ENCODE measurements around the gene RFC2. TPM values are rescaled to one million over a fixed set of nuclear protein-coding genes. Genes with fewer than 3 reads are reported as not detected.

The RFC2 gene
- total RNA-seq, 1 donor from 2014 or later: 16.8 TPM

- H3K4me3 Mint-ChIP-seq (ENCODE audit: unreplicated experiment): no peak overlapping the region
- H3K27me3 Mint-ChIP-seq (ENCODE audit: unreplicated experiment): peaks cover 2% of the 10 kb centered on the region
- no peak for TF ChIP-seq CTCF (IDR thresholded peaks at IDR 0.05; ENCODE audit: partially characterized antibody, unreplicated experiment)
- no peak overlapping the region for H3K27ac Mint-ChIP-seq (ENCODE audit: unreplicated experiment)
- H3K9me3 Mint-ChIP-seq (ENCODE audit: unreplicated experiment): peaks cover 5% of the 10 kb centered on the region
- no peaks in the 10 kb centered on the region for H3K36me3 Mint-ChIP-seq (ENCODE audit: unreplicated experiment)
- no peak for DNase-seq
- H3K4me1 Mint-ChIP-seq (ENCODE audit: low read depth, unreplicated experiment): peaks cover 18% of the 10 kb centered on the region
Observed at GRCh38 chr7:74297516-74298233, 43.5 kb upstream of the RFC2 start.

GRCh38 chr7:74294191-74294998, 40.2 kb upstream of the RFC2 start:
- peaks cover 7% of the 10 kb centered on the region for H3K9me3 Mint-ChIP-seq (ENCODE audit: unreplicated experiment)
- H3K36me3 Mint-ChIP-seq (ENCODE audit: unreplicated experiment): no peaks in the 10 kb centered on the region
- H3K4me3 Mint-ChIP-seq (ENCODE audit: unreplicated experiment): peak overlapping the region; percentile 77
- DNase-seq: peak; percentile 35
- peak overlapping the region; percentile 77 for H3K27ac Mint-ChIP-seq (ENCODE audit: unreplicated experiment)
- no peak for TF ChIP-seq CTCF (IDR thresholded peaks at IDR 0.05; ENCODE audit: partially characterized antibody, unreplicated experiment)
- peaks cover 27% of the 10 kb centered on the region for H3K4me1 Mint-ChIP-seq (ENCODE audit: low read depth, unreplicated experiment)
- H3K27me3 Mint-ChIP-seq (ENCODE audit: unreplicated experiment): peaks cover 6% of the 10 kb centered on the region

- DNase-seq: no peak
- no peak overlapping the region for H3K27ac Mint-ChIP-seq (ENCODE audit: unreplicated experiment)
- peak overlapping the region; percentile 40 for H3K4me3 Mint-ChIP-seq (ENCODE audit: unreplicated experiment)
- H3K4me1 Mint-ChIP-seq (ENCODE audit: low read depth, unreplicated experiment): peaks cover 31% of the 10 kb centered on the region
- no peak for TF ChIP-seq CTCF (IDR thresholded peaks at IDR 0.05; ENCODE audit: partially characterized antibody, unreplicated experiment)
- peaks cover 11% of the 10 kb centered on the region for H3K27me3 Mint-ChIP-seq (ENCODE audit: unreplicated experiment)
- peaks cover 12% of the 10 kb centered on the region for H3K9me3 Mint-ChIP-seq (ENCODE audit: unreplicated experiment)
- no peaks in the 10 kb centered on the region for H3K36me3 Mint-ChIP-seq (ENCODE audit: unreplicated experiment)
Observed at GRCh38 chr7:74293577-74293908, 39.3 kb upstream of the RFC2 start.

- no peak for DNase-seq
- TF ChIP-seq CTCF (IDR thresholded peaks at IDR 0.05; ENCODE audit: partially characterized antibody, unreplicated experiment): no peak
- peaks cover 35% of the 10 kb centered on the region for H3K4me1 Mint-ChIP-seq (ENCODE audit: low read depth, unreplicated experiment)
- no peak overlapping the region for H3K27ac Mint-ChIP-seq (ENCODE audit: unreplicated experiment)
- peaks cover 16% of the 10 kb centered on the region for H3K9me3 Mint-ChIP-seq (ENCODE audit: unreplicated experiment)
- H3K27me3 Mint-ChIP-seq (ENCODE audit: unreplicated experiment): peaks cover 14% of the 10 kb centered on the region
- peak overlapping the region; percentile 40 for H3K4me3 Mint-ChIP-seq (ENCODE audit: unreplicated experiment)
- no peaks in the 10 kb centered on the region for H3K36me3 Mint-ChIP-seq (ENCODE audit: unreplicated experiment)
Observed at GRCh38 chr7:74292757-74293576, 38.8 kb upstream of the RFC2 start.

Measured in glutamatergic neuron (in vitro differentiated cells).